Calu3 (cell line): ENCODE data around the gene PCYT2. TPM values are rescaled to one million over a fixed set of nuclear protein-coding genes. Genes with fewer than 3 reads are reported as not detected.
"Not testable (repeated sequence)": the region's sequence is repeated elsewhere in the genome, so short reads cannot be mapped to it uniquely, and the experiment has no call there.

Experiments
- BruUV-seq: library from RNA; stranded (reverse); fragments of 400-500 nt; replicated peaks from 2 replicates; lab custom pipeline; 2021; lab: Mats Ljungman, UMichigan
- CTCF ChIA-PET: fragments of 300-600 bp; sonication (Branson Sonifier 250); formaldehyde crosslinking; loops from one replicate; lab custom pipeline; 2022; ENCODE audit warnings: antibody characterized with exemption; lab: Charles Lee
- DNase-seq: peaks from one replicate; pipeline ENCODE4 v3.0.0; 2022
- H3K27ac Mint-ChIP-seq: one replicate; pipeline ENCODE4 v1.8.0; 2022; ENCODE audit warnings: mixed read lengths; ENCODE audit not compliant: unreplicated experiment
- H3K27me3 Mint-ChIP-seq: one replicate; pipeline ENCODE4 v1.8.0; 2022; ENCODE audit warnings: mixed read lengths; ENCODE audit not compliant: unreplicated experiment
- H3K36me3 Mint-ChIP-seq: one replicate; pipeline ENCODE4 v1.8.0; 2022; ENCODE audit warnings: mild to moderate bottlenecking, moderate library complexity, mixed read lengths; ENCODE audit not compliant: insufficient read depth, unreplicated experiment
- H3K4me1 Mint-ChIP-seq: one replicate; pipeline ENCODE4 v1.8.0; 2022; ENCODE audit warnings: mild to moderate bottlenecking, low read depth, mixed read lengths; ENCODE audit not compliant: unreplicated experiment
- H3K4me3 Mint-ChIP-seq: one replicate; pipeline ENCODE4 v1.8.0; 2022; ENCODE audit warnings: mild to moderate bottlenecking, low read depth, moderate library complexity, mixed read lengths; ENCODE audit not compliant: unreplicated experiment
- H3K9me3 Mint-ChIP-seq: one replicate; pipeline ENCODE4 v1.8.0; 2022; ENCODE audit warnings: low read depth, mixed read lengths; ENCODE audit not compliant: unreplicated experiment
- intact Hi-C: fragments of 100-400 bp; cut with micrococcal nuclease; formaldehyde crosslinking; loops from one replicate; pipeline ENCODE4 v1.10.0; 2022; ENCODE audit not compliant: unreplicated experiment
- total RNA-seq: library from RNA; stranded (reverse); gene quantifications from 2 replicates; pipeline ENCODE4 v1.2.3, GENCODE V29; 2022
- TF ChIP-seq, protein P1 (sequence below): fragments of 200-600 bp; IDR thresholded peaks from one replicate; pipeline ENCODE4 v1.8.0; 2022; ENCODE audit warnings: antibody characterized with exemption; ENCODE audit not compliant: unreplicated experiment

The PCYT2 gene
- total RNA-seq, 1 experiment from 2014 or later = 58.4 TPM

DNA sequence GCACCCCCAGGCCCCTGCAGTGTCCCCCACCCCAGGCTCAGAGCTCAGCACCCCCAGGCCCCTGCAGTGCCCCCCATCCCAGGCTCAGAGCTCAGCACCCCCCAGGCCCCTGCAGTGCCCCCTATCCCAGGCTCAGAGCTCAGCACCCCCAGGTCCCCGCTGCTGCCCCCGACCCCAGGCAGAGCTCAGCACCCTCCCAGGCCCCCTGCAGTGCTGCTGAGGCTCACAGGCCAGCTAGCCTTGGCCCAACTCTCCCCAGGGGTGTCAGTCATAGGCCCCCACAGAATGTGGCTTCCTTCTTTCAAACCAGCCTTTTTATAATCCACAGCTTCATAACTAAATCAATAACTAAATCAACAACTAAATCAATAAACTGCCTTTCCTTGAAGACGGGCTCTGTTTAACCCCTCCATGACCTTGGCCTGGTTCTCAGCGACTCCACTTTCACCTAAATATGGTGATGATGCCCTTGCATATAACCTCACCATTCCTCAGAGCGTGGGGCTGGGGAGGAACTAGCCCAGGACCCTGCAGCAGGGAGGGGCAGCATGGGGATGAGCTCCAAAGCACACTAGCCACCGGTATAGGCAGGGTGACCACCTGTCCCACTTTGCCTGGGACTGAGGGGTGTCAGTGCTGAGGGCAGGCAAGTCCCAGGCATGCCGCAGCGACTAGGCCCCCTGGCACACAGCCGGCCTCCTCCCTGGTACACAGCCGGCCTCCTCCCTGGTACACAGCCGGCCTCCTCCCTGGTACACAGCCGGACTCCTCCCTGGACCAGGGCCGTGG lies 44.8 kb upstream of the PCYT2 start:
- Mint-ChIP-seq H3K9me3 (no peaks in the 10 kb centered on the region), H3K27me3 (peaks cover 43% of the 10 kb centered on the region), H3K36me3 (no peaks in the 10 kb centered on the region), H3K4me3 (no peak overlapping the region), H3K4me1 (no peaks in the 10 kb centered on the region), H3K27ac (no peak overlapping the region)
- no TSS peak for BruUV-seq
- TF ChIP-seq, protein P1, sequence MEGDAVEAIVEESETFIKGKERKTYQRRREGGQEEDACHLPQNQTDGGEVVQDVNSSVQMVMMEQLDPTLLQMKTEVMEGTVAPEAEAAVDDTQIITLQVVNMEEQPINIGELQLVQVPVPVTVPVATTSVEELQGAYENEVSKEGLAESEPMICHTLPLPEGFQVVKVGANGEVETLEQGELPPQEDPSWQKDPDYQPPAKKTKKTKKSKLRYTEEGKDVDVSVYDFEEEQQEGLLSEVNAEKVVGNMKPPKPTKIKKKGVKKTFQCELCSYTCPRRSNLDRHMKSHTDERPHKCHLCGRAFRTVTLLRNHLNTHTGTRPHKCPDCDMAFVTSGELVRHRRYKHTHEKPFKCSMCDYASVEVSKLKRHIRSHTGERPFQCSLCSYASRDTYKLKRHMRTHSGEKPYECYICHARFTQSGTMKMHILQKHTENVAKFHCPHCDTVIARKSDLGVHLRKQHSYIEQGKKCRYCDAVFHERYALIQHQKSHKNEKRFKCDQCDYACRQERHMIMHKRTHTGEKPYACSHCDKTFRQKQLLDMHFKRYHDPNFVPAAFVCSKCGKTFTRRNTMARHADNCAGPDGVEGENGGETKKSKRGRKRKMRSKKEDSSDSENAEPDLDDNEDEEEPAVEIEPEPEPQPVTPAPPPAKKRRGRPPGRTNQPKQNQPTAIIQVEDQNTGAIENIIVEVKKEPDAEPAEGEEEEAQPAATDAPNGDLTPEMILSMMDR = no peak
- DNase-seq = no peak
- CTCF ChIA-PET = interaction anchor here (0.7 to 1.1 kb wide), 2 partner anchors 15 to 39 kb away, joined by 3 read pairs; no protein-coding TSS in a partner anchor
- intact Hi-C loops = loop anchor here (2.0 kb wide), 1 partner anchor 67 kb away; the partner anchor contains the start of genes CENPX and LRRC45

DNA sequence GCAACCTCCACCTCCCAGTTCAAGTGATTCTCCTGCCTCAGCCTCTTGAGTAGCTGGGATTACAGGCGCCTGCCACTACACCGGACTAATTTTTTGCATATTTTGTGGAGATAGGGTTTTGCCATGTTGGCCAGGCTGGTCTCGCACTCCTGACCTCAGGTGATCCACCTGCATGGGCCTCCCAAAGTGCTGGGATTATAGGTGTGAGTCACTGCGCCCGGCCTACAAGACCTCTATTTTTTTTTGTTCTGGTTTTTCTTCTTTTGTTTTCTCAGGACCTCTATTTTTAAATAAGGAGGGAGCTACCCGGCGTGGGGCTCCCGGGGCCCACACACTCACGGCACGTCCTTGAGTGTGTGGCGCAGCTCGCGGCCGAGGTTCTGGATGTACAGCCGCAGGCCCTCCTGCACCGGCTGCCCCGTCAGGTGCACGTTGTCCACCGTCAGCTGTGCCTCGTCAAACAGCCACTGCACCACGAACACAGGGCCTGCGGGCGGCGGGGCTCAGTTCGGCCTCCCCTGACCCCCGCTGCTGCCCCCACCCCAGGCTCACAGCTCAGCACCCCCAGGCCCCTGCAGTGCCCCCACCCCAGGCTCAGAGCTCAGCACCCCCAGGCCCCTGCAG lies 44.0 kb upstream of the PCYT2 start:
- Mint-ChIP-seq H3K4me3 (no peak overlapping the region), H3K27ac (no peak overlapping the region), H3K36me3 (no peaks in the 10 kb centered on the region), H3K4me1 (no peaks in the 10 kb centered on the region), H3K9me3 (no peaks in the 10 kb centered on the region), H3K27me3 (peaks cover 51% of the 10 kb centered on the region)
- TF ChIP-seq, protein P1 = no peak
- intact Hi-C loops = loop anchor here (2.0 kb wide), 1 partner anchor 68 kb away; the partner anchor contains the start of genes CENPX and LRRC45
- BruUV-seq = no TSS peak
- CTCF ChIA-PET = interaction anchor here (0.7 to 1.2 kb wide), 3 partner anchors 14 to 67 kb away, joined by 3 to 5 read pairs (median 3); partner anchors contain the start of genes CENPX and LRRC45
- no peak for DNase-seq

GRCh38 chr17:81954131-81955057 lies 43.2 kb upstream of the PCYT2 start:
- TF ChIP-seq, protein P1 = no peak
- Mint-ChIP-seq H3K36me3 (no peaks in the 10 kb centered on the region), H3K27me3 (peaks cover 50% of the 10 kb centered on the region), H3K4me3 (no peak overlapping the region), H3K4me1 (no peaks in the 10 kb centered on the region), H3K9me3 (no peaks in the 10 kb centered on the region), H3K27ac (no peak overlapping the region)
- BruUV-seq = no TSS peak
- intact Hi-C loops = loop anchor here (2.0 kb wide), 1 partner anchor 68 kb away; the partner anchor contains the start of genes CENPX and LRRC45
- no peak for DNase-seq
- CTCF ChIA-PET = interaction anchor here (0.6 to 1.2 kb wide), 4 partner anchors 9 to 602 kb away, joined by 3 to 5 read pairs (median 3); partner anchors contain the start of genes CENPX and LRRC45

DNA sequence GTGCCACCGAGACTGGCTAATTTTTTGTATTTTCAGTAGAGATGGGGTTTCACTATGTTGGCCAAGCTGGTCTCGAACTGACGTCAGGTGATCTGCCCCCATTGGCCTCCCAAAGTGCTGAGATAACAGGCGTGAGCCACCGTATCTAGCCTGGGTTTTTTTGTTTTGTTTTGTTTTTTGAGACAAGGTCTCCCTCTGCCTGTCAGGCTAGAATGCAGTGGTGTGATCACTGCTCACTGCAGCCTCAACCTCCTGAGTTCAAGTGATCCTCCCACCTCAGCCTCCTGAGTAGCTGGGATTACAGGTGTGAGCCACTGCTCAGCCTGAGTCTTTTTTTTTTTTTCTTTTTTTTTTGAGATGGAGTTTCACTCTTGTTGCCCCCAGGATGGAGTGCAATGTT lies 42.2 kb upstream of the PCYT2 start:
- H3K27ac Mint-ChIP-seq = not testable (repeated sequence)

More for the DNA sequence above, 42.2 kb upstream of the PCYT2 start:
- H3K4me3 Mint-ChIP-seq, intact Hi-C loops, H3K9me3 Mint-ChIP-seq, H3K36me3 Mint-ChIP-seq, H3K4me1 Mint-ChIP-seq, BruUV-seq, DNase-seq: not testable (repeated sequence)
- peaks cover 40% of the 10 kb centered on the region for H3K27me3 Mint-ChIP-seq
- CTCF ChIA-PET = interaction anchor here (0.7 kb wide), 1 partner anchor 601 kb away, joined by 3 read pairs; no protein-coding TSS in a partner anchor
